NB4 (cell line): ENCODE data around the gene CHST9.

Source experiments
- CTCF ChIP-seq: IDR thresholded peaks from one replicate; pipeline ENCODE4 v1.5.1; 2012; ENCODE audit warnings: low read depth, low read length
- POLR2A ChIP-seq: IDR thresholded peaks from 2 replicates; pipeline ENCODE4 v1.6.1; 2011; ENCODE audit warnings: mild to moderate bottlenecking; ENCODE audit not compliant: insufficient read length; ENCODE audit errors: extremely low read depth

- TF ChIP-seq POLR2A (no peak), CTCF (no peak)
Measured at GRCh38 chr18:27184115-27185024, 738 bp downstream of the CHST9 start.
